ENCODE measurements around the gene PXDC1.

DNA sequence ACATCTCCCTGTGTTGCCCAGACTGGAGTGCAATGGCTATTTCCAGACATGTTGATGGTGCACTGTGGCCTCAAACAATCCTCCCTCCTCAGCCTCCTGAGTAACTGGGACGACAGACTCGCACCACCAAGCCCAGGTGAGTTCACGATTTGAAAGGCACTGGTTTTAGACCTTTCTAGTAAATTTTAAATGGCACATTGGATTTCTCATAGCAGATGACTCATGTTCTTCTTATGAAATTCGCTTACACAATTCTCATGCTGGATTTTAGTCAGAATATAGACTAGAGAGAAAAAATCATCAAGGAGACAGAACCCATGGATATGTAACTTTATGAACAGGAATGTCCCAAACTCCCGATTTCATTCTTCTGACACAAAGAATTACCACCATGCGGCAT, 18.1 kb upstream of the PXDC1 start:
- TF ChIP-seq POLR2A (IDR thresholded peaks at IDR 0.05) = no peak
- TF ChIP-seq, protein P1, sequence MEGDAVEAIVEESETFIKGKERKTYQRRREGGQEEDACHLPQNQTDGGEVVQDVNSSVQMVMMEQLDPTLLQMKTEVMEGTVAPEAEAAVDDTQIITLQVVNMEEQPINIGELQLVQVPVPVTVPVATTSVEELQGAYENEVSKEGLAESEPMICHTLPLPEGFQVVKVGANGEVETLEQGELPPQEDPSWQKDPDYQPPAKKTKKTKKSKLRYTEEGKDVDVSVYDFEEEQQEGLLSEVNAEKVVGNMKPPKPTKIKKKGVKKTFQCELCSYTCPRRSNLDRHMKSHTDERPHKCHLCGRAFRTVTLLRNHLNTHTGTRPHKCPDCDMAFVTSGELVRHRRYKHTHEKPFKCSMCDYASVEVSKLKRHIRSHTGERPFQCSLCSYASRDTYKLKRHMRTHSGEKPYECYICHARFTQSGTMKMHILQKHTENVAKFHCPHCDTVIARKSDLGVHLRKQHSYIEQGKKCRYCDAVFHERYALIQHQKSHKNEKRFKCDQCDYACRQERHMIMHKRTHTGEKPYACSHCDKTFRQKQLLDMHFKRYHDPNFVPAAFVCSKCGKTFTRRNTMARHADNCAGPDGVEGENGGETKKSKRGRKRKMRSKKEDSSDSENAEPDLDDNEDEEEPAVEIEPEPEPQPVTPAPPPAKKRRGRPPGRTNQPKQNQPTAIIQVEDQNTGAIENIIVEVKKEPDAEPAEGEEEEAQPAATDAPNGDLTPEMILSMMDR (IDR thresholded peaks at IDR 0.05 in 4 of 5, conservative IDR thresholded peaks at IDR 0.05 in 1 of 5) = no peak

Data from gastrocnemius medialis (tissue), 4 donors.